ENCODE data around the gene CYP1A2. TPM values are rescaled to one million over a fixed set of nuclear protein-coding genes. Genes with fewer than 3 reads are reported as not detected.
"Not testable (repeated sequence)": the region's sequence is repeated elsewhere in the genome, so short reads cannot be mapped to it uniquely, and the experiment has no call there.

The CYP1A2 gene, protein sequence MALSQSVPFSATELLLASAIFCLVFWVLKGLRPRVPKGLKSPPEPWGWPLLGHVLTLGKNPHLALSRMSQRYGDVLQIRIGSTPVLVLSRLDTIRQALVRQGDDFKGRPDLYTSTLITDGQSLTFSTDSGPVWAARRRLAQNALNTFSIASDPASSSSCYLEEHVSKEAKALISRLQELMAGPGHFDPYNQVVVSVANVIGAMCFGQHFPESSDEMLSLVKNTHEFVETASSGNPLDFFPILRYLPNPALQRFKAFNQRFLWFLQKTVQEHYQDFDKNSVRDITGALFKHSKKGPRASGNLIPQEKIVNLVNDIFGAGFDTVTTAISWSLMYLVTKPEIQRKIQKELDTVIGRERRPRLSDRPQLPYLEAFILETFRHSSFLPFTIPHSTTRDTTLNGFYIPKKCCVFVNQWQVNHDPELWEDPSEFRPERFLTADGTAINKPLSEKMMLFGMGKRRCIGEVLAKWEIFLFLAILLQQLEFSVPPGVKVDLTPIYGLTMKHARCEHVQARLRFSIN
- total RNA-seq: not detected

DNA sequence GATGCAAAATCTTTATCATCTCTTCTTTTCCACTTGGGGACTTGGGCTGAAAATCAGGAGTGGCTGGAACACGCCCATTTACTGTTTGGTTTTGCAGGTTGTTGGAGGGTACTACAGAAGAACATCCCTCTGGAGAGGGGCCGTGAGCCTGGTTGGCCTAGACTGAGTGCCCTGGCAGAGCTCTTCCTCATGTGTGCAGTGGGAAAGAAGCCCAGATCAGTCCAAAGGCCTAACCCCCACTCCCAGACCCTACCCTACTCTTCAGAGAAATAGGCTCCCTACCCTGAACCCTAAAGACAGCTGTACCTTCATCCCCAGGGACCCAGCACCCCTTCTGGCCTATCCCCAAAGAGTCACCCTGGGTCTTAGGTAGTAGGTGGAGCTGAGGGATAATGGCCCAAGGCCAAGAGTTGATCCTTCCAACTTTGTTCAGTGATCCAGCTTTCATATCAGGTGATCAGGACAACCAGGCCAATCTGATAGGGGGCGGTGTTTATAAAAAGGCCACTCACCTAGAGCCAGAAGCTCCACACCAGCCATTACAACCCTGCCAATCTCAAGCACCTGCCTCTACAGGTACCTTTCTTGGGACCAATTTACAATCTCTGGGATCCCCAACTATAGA, at the start of gene CYP1A2:
TSS of gene CYP1A2 (plus strand) at position 524 of the 625 bp plus-strand sequence. CDS start 894 bp downstream, outside the sequence.
- FAIRE-seq (no peak), DNase-seq (ENCODE audit: low spot score in 2 of 2) (no peak)

DNA sequence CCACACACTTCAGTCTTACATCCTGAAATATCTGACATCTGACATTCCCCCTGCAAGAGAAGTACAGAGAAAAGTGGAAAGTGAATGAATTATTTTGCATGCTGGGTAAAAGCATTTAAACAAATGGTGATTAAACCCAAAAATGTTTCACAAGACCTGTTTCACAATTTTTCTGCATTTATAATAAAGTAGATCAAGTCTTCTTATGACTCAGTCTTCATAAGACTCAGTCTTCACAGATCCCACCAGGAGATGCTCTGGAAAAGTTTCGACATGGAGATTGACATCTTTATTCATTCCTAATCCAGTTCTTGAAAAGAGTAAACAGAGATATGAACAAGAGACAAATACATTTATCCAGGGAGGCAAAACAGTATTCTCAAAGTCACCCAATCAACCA, 39.6 kb upstream of the CYP1A2 start:
- FAIRE-seq (no peak), DNase-seq (ENCODE audit: low spot score in 2 of 2) (no peak)

DNA sequence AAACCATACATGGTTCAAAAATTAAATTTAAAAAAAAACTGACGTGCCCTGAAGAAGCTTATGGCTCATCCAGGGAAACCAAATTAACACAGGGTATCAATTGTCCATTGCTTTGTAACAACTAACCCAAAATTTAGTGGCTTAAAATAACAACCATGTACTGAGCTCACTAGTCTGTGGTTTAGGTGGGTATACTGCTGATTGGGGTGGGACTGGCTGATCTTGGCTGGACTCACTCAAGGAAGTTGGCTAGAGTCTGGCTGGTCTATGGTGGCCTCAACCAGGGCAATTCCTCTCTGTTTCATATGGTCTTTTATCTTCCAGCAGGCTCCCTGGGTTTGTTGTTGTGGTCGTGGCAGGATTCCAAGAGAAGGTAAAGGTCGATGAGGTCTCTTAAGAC, 38.8 kb upstream of the CYP1A2 start:
- FAIRE-seq (no peak), DNase-seq (ENCODE audit: low spot score in 2 of 2) (no peak)

DNA sequence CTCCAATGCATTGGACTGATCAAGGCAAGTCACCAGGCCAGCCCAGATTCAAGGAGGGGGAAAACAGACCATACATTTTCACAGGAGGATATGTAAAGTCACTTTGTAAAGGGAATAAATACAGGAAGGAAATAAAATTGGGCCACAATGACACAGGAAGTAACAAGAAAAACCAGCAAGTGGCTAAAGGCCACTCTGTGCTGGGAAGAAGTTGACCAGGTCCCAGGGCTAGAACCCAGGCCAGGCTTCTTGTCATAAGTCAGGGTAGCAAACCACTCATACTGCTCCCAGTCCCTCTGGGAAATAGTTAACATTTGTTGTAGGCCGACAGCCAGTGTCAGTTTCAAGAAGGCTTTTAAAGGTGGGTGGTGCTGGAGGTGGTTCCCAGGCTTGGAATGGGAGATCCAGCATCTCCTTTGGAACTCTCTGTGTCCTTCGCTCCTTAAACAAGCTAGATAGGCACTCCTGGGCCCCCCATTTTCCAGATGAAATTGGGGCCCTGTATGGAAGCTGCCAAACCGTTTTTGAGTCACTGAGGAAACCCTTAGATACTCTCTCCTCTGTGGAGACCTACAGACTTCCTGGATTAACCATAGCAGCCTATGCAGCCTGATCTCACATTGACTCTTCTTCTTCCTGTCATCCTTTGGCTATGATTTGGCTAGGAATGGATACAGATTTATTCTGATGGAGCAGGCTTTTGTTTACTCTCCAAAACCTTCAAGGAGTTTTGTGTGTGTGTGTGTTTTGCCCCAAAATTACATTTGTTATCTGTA, 38.1 kb upstream of the CYP1A2 start:
- DNase-seq (ENCODE audit: low spot score in 2 of 2): no peak
- no peak for FAIRE-seq

DNA sequence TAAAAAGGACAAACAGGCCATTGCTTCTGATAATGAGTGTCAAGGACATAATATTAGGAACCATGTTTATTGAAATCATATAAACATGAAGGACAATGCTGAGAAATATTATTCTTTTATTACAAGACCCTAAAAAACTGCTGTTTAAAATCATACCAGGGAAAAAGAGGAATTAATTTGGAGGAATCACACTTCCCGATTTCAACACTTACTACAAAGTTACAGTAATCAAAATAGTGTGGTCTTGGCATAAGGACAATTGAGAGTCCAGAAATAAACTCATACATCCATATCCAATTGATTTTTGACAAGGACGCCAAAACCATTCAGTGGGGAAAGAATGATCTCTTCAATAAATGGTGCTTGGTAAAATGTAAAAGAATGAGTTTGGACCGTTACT, 36.3 kb upstream of the CYP1A2 start:
- no peak for FAIRE-seq
- no peak for DNase-seq (ENCODE audit: low spot score in 2 of 2)

DNA sequence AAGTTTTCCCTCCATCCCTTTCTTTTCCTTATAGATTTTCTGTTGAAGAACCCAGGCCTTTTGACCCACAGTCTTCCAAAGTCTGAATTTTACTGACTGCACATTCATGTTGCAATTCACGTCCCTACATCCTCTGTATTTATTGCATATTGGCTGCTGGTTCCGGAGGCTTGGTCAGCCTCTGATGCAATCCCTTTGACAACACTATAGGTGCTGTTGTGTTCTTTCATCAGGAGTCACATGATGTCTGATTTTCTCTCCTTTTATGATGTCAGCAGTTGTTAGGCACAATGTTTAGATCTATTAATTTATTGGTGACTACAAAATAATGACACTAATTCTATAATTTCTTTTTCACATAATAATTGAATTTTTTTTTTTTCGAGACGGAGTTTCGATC, 32.0 kb upstream of the CYP1A2 start:
- FAIRE-seq (no peak), DNase-seq (ENCODE audit: low spot score in 2 of 2) (no peak)

DNA sequence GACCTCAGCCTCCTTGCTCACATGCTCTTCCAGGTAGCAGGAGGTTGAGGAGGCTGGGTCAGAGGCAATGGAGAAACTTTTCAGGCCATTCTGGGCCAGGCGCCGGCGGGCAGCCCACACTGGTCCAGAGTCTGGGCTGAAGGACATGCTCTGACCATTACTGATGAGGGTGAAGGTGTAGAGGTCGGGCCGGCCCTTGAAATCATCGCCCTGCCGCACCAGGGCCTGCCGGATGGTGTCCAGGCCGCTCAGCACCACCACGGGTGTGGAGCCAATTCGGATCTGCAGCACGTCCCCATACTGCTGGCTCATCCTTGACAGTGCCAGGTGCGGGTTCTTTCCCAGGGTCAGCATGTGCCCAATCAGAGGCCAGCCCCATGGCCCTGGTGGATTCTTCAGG, 26.1 kb upstream of the CYP1A2 start:
- DNase-seq (ENCODE audit: low spot score in 2 of 2) (no peak), FAIRE-seq (no peak)

DNA sequence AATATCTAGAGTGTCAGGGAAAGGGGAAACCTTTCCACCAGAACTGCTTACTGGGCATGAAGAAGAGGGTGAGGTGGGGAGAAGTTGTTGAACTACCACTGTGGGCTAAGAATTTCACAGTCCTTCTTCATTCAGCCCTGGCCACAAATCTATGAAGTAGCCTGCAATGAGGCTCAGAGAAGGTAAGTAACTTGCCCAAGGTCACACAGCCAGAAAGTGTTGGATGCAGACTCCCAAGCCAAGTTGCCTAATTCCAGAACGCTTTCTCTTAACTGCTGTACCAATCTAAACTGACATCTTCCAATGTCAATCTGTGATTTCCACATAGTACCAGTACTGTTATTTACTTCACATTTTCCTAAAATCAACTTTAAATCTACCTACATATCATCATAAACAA, 25.5 kb upstream of the CYP1A2 start:
- FAIRE-seq: no peak

DNA sequence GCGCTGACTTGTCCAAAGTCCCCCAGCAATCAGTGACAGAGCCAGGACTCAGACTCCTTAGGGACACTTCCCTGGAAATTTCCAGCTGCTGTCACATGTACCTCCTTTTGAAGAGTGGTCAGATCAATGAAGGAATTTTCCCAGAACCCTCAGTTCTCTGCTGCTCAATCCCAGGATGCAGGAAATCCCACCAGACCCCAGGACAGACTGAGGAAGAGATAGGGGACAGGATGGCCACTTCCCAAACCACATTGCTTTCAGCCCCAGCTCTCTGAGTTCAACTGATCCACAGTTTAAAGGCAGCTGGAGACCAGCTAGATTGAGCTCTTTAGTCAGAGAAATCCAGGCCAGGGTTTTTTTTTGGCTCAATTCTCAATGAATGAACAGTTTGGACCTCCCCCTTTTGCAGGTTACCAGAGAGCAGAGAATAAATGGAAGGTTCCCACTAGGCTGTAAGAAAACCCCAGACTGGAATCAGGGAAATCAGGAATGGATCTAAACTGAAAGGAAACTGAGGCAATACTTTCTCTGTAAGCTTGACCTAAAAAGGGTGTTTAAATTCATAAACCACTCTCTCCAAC, 24.8 kb upstream of the CYP1A2 start:
- FAIRE-seq: no peak

More for the DNA sequence above, 25.5 kb upstream of the CYP1A2 start:
- no peak for DNase-seq (ENCODE audit: low spot score in 2 of 2)

DNA sequence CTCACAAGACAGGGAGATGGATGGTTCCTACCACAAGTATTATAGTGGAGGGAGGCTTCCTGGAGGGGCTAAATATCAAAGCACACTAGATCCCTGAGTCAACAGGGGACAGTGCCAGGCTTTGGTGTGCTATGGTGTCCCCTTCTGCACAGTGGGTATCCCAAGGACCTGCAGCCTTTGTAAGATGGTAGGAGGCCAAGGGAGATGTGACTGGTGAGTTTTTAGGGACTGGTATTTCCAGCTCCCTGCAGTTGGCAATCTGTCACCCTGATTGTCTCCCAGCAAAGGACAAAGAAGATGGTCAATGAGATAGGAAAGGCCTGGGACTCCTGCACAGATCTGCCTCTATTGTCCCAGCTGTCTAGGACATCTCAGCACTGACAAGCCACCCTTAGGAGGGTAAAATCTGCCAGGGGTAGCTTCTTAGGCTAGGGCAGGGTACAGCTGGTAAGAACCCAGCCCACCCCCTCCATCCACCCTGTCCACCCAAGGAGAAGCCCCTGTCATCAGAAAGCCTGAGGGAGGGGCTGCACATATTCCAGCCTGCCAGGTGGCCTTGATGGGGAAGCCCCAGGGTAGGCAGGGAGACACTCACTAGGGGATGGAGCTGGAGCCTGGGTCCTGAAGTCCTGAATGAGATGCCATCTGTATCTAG, 23.9 kb upstream of the CYP1A2 start:
- no peak for FAIRE-seq
- no peak for DNase-seq (ENCODE audit: low spot score in 2 of 2)

More for the DNA sequence above, 24.8 kb upstream of the CYP1A2 start:
- DNase-seq (ENCODE audit: low spot score in 2 of 2): peak; percentile 83 to 84

DNA sequence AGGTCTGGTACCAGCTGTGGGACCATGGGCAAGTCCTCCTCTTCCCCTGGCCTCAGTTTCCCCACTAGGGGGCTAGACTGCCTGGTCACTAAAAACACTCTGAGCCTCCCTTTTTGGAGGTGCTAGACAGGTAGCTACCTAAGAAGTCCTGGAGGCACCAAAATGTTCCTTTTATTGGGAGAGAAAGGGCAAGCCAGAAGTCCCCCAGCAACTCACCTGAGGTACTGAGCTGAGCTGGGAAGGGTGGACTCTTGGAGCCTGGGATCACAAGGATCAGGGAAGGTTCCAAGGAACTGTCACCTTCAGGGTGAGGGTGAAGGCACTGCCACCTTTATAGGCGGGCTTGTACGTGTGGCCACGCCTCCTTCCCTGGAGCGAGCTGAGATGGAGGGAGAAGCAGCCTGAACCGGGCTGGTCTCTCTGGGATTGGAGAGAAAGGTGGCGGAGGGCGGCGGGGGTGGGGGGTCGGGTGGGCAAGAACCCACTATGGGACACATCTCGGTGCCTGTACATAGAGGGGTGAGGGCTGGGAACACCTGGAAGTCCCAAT, 23.3 kb upstream of the CYP1A2 start, which contains the start of gene CYP1A1:
TSS of gene CYP1A1 (minus strand) at position 304 of the 550 bp plus-strand sequence. CDS start 2,431 bp downstream, outside the sequence.
- FAIRE-seq (no peak), DNase-seq (ENCODE audit: low spot score in 2 of 2) (peak in 1 of 2 donors; percentile 49)

DNA sequence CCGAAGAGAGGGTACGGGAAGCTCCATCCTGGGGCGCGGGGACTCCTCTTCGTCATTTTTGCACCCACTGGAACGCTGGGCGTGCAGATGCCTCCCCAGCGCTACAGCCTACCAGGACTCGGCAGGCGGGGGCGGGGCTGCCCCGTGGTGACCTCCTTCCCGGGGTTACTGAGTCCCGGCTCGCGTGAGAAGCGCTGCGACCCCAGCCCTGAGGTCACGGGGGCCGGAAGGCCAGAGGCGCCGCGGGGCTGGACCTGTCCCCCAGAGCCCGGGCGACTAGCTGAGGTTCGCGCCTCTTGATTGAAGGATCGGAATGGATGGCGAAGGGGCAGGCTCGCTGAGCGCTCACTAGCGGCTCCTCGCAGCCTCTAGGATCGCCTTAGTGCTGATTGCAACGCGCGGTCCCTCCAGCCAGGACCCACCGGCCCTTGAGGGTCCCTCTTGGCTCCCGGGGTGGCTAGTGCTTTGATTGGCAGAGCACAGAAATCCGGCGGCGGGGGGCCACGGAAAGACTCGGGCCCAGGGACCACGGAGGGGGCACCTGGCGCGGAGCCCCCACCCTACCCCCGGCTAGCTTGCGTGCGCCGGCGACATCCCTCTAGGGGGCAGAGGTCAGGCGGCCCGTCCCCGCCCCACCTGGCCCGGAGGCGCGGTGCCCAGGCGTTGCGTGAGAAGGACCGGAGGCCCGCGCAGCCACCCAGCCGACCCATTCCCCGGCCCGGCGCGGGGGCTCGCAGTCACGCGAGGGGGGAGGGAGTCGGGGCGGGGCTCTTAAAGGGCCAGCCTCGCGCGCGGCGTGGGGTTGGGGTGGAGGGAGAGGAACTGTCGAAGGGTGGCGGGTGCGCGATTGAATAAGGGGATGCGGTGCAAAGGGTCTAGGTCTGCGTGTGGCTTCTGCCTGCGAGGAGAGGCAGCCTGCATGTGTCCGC, 22.5 kb upstream of the CYP1A2 start:
- FAIRE-seq (no peak), DNase-seq (ENCODE audit: low spot score in 2 of 2) (peak in 1 of 2 donors; percentile 67)

DNA sequence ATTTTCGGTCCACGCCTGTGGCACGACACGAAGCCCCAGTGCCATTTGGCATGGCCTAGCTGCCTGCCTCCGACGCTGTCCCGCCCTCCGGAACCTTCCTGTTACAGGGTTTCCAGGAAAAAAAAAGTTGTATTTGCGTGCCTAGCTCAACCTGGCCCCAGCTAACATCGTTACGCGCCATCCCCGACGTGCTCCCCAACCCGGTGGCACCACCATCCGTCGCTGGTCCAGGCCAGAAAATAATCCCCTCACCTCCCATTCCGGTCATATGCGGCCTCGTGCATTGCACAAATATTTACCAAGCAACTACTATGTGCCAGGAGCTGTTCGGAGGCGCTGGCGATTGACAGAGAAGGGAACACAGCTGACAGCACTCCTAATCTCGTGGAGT, 21.9 kb upstream of the CYP1A2 start:
- no peak for DNase-seq (ENCODE audit: low spot score in 2 of 2)
- no peak for FAIRE-seq

DNA sequence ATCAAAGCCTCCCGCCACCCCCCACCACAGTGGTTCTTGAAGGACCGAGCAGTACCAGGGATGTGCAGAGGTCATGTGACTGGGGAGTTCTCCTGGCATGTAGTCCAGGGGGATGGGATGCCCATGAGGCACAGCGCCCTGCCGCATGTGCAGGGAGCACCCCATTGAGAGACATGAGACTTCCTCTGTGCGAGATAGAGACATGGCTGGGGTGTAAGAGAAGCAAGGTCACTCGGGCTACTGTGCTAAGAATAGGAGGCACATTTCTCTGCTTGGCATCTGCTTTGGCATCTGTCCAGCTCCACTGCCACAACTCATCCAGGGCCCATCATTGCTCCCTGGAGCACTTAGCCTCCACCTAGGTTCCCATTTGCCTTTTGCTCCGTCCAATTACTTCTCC, 20.9 kb upstream of the CYP1A2 start:
- no peak for FAIRE-seq
- DNase-seq (ENCODE audit: low spot score in 2 of 2): no peak

DNA sequence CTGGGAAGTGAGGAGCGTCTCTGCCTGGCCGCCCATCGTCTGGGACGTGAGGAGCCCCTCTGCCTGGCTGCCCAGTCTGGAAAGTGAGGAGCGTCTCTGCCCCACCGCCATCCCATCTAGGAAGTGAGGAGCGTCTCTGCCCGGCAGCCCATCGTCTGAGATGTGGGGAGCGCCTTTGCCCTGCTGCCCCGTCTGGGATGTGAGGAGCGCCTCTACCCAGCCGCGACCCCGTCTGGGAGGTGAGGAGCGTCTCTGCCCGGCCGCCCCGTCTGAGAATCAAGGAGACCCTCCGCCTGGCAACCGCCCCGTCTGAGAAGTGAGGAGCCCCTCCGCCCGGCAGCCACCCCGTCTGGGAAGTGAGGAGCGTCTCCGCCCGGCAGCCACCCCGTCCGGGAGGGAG, 19.9 kb upstream of the CYP1A2 start:
- not testable (repeated sequence) for DNase-seq (ENCODE audit: low spot score in 2 of 2); FAIRE-seq

DNA sequence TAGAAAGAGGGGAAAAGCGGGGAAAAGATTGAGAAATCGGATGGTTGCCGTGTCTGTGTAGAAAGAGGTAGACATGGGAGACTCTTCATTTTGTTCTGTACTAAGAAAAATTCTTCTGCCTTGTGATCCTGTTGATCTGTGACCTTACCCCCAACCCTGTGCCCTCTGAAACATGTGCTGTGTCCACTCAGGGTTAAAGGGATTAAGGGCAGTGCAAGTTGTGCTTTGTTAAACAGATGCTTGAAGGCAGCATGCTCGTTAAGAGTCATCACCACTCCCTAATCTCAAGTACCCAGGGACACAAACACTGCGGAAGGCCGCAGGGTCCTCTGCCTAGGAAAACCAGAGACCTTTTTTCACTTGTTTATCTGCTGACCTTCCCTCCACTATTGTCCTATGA, 19.3 kb upstream of the CYP1A2 start:
- not testable (repeated sequence) for FAIRE-seq; DNase-seq (ENCODE audit: low spot score in 2 of 2)

DNA sequence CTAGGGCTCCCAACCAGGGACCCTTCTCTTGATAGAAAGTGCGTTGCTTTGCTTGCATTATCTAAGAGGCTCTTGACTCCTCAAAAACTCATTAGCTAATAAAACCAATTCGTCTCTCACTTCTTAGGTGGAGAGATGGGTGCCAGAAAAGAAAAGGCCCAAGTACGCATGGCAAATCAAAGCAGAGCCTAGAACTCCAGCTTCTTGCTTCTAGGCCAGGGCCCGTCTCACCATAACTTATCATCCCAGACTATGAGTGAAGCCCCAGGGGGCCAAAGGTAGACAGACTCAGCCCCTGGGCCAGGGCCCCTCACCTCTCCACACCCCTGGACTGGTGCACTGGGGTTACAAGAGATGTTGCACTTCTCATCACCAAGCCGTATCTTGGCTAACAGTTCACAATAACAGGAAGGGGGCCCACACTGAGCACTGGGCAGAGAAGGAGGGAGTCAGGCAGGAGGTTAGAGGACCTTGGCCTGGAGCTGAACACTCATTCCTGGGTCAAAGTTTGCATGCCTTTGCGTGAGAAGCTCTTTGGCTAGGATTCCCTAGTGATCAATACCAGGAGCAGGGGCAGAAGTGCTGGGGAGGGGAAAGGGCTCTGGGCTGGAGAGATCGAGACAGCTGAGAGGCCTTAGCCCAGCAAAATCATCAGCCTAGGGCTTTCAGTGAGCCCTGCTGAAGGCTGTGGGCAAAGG, 17.9 kb upstream of the CYP1A2 start:
- no peak for DNase-seq (ENCODE audit: low spot score in 2 of 2)
- no peak for FAIRE-seq

DNA sequence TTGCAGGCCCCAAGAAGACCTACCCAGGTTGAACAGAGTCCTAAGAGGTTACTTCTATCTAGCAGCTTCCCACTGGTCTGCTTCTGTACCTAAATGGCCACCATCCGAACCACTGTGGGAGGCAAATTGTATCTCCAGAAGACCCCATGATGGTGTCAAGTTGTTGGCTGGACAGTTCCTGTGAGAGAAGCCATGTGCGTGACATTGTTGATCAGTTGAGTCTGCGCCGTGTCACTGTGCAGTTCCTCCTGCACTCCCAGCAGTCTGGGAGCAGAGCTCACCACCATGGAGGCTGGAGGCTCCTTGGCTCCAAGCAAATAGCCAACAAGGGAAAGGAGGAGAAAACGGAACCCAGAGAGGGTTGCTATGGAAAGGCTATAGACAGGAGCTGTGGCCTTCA, 15.8 kb upstream of the CYP1A2 start:
- DNase-seq (ENCODE audit: low spot score in 2 of 2) (no peak), FAIRE-seq (no peak)
